ENCODE results near the gene ATP10D. TPM values are rescaled to one million over a fixed set of nuclear protein-coding genes. Genes with fewer than 3 reads are reported as not detected.

ATP10D gene
- 20.0 and 37.1 TPM in 2 replicates for total RNA-seq

DNA sequence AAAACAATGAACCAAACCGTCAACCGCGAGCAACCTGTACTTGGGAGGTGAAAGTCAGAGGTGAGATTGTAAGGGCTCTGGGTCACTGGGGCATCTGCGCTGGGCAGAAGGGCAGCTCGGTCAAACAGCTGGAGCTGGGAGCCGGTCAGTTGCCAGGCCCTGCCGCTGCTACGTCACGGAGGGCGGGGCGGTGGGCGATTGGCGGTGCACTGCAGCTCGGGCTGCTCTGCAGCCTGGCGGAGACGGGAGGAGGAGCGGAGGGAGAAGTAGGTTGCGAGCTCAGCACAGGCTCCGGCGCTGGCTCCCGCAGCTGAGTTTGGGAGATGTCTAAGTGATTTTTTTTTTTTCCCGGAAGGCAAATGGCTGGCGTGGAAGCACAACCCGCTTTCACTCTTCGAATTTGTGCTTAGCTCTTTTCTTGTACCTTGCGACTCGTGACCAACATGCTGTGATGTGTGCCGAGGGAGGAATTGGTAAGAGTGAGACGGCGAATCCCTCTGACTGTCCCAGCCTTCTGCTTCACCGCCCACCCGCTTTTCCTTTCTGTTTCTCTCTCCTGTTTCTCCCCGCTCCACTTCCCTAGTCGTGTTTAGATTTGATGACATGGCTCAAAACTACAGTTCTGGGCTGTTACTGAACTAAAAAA lies at the start of gene ATP10D:
Gene ATP10D, plus strand, starts transcription at position 229 of the 646 bp plus-strand sequence. CDS start 27,266 bp downstream, outside the sequence.

DNA sequence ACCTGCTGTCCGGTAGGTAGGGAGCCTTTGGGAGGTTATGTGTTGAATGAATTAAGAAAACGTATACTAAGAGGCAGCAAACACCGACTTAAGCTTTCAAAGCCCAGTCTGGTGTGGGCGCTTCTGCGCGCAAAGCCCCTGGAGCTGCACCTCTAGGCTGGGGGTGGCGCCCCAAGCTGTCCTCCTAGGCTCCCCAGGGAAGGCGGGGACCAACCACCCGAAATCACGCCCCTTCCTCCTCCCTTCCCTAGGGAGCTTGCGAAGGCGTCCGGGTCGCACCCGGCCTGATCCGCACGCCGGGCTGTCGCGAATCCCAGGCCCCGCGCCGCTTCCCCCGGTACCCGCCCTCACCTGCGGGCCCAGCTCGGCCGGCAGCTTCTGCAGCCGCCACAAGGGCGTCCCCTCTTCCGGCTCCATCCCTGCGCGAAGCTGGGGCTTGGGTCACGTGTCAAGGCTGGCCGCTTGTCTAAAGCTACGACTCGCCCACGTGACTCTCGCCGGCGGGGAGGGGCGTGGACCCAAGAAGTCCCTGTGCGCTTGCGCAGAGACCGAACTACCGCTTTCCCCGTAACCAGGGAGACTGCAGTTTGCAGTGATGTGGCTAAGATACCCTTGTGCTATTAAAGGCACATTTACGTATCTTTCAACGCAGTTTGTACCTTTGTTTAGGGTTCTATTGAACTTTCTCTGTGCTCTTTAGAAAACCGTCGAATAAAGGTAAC lies 21.7 kb upstream of the ATP10D start, which contains the start of gene COMMD8:
Gene COMMD8, minus strand, starts transcription at position 468 of the 722 bp plus-strand sequence. Its CDS starts 51 bp downstream, at position 417.

Other genes starting within 250 kb of the ATP10D start
- gene COMMD8, start 21.6 kb upstream of the ATP10D start, total RNA-seq, result 27.5 and 32.0 TPM in 2 replicates